IMR-90 (cell line): ENCODE results near the gene DOCK4. TPM values are rescaled to one million over a fixed set of nuclear protein-coding genes. Genes with fewer than 3 reads are reported as not detected.

ENCODE experiments used
- ATAC-seq: fragments of 200-7000 bp; cut with Tn5 transposase; 2 replicates; pipeline ENCODE4 v1.9.1; 2020; ENCODE audit warnings: low read depth, mild to moderate bottlenecking, moderate library complexity
- BruUV-seq: library from RNA; stranded (reverse); fragments of 400-500 nt; replicated peaks from 2 replicates; lab custom pipeline; 2021; lab: Mats Ljungman, UMichigan
- CTCF ChIA-PET: fragments of 300-600 bp; formaldehyde crosslinking; extraction: SDS; loops from one replicate; lab custom pipeline; 2021; ENCODE audit warnings: antibody characterized with exemption; lab: Yijun Ruan, JAX
- POLR2A ChIA-PET: fragments of 300-600 bp; sonication (Branson Sonifier 250); formaldehyde crosslinking; loops from one replicate; lab custom pipeline; 2022; ENCODE audit warnings: antibody characterized with exemption; ENCODE audit not compliant: unreplicated experiment; lab: Charles Lee
- DNase-seq: peaks from one replicate; pipeline ENCODE4 v3.0.0; 2013
- H2AFZ ChIP-seq: replicated peaks from 2 replicates; pipeline ENCODE3; 2013; ENCODE audit warnings: low read length, mild to moderate bottlenecking; ENCODE audit not compliant: poor library complexity
- H2AK5ac ChIP-seq: 2 replicates; pipeline ENCODE4 v1.6.1; 2013; ENCODE audit warnings: low read depth, low read length, inconsistent platforms
- H2AK9ac ChIP-seq: replicated peaks from 2 replicates; pipeline ENCODE3; 2013; ENCODE audit warnings: mild to moderate bottlenecking, low read depth, low read length, moderate library complexity; ENCODE audit not compliant: poor library complexity
- H2BK120ac ChIP-seq: 2 replicates; pipeline ENCODE4 v1.6.1; 2013; ENCODE audit warnings: low read depth, low read length, inconsistent platforms
- H2BK15ac ChIP-seq: 3 replicates; pipeline ENCODE4 v1.6.1; 2013; ENCODE audit warnings: low read depth, low read length, inconsistent platforms
- H2BK20ac ChIP-seq: 2 replicates; pipeline ENCODE4 v1.6.1; 2013; ENCODE audit warnings: low read depth, mild to moderate bottlenecking, inconsistent platforms, low read length, moderate library complexity
- H2BK5ac ChIP-seq: 2 replicates; pipeline ENCODE4 v1.6.1; 2013; ENCODE audit warnings: mild to moderate bottlenecking, low read depth, low read length, inconsistent platforms; ENCODE audit not compliant: poor library complexity, severe bottlenecking
- H3K14ac ChIP-seq: replicated peaks from 2 replicates; pipeline ENCODE4 v1.6.1; 2013; ENCODE audit warnings: low read depth, low read length, inconsistent platforms
- H3K18ac ChIP-seq: 2 replicates; pipeline ENCODE4 v1.6.1; 2013; ENCODE audit warnings: low read depth, low read length, control low read depth
- H3K23ac ChIP-seq: 2 replicates; pipeline ENCODE4 v1.6.1; 2013; ENCODE audit warnings: low read depth, low read length, inconsistent platforms
- H3K27ac ChIP-seq: 2 replicates; pipeline ENCODE4 v1.5.1; 2013; ENCODE audit warnings: mild to moderate bottlenecking, control low read depth, low read length; ENCODE audit not compliant: insufficient read depth
- H3K27me3 ChIP-seq: 2 replicates; pipeline ENCODE4 v1.6.1; 2013; ENCODE audit warnings: low read length; ENCODE audit not compliant: control insufficient read depth, insufficient read depth
- H3K36me3 ChIP-seq: 2 replicates; pipeline ENCODE4 v1.6.1; 2013; ENCODE audit warnings: low read length, mixed read lengths; ENCODE audit not compliant: control insufficient read depth, insufficient read depth
- H3K4ac ChIP-seq: 2 replicates; pipeline ENCODE4 v1.6.1; 2013; ENCODE audit warnings: low read depth, low read length, inconsistent platforms
- H3K4me1 ChIP-seq: 2 replicates; pipeline ENCODE4 v1.6.1; 2013; ENCODE audit warnings: low read length, mixed read lengths; ENCODE audit not compliant: control insufficient read depth, insufficient read depth
- H3K4me2 ChIP-seq: 2 replicates; pipeline ENCODE4 v1.6.1; 2013; ENCODE audit warnings: low read depth, mild to moderate bottlenecking, control low read depth, low read length, moderate library complexity
- H3K4me3 ChIP-seq: 2 replicates; pipeline ENCODE4 v1.5.1; 2013; ENCODE audit warnings: low read depth, mild to moderate bottlenecking, control low read depth, low read length, moderate library complexity; ENCODE audit not compliant: insufficient read depth
- H3K56ac ChIP-seq: 2 replicates; pipeline ENCODE4 v1.6.1; 2013; ENCODE audit warnings: low read length, inconsistent platforms; ENCODE audit not compliant: insufficient read depth; ENCODE audit errors: extremely low read depth
- H3K79me1 ChIP-seq, 2 experiments: 2 replicates each; pipeline ENCODE4 v1.6.1; 2013; ENCODE audit warnings: low read length in 2 of 2, inconsistent platforms in 1 of 2, low read depth in 1 of 2
- H3K9ac ChIP-seq: 2 replicates; pipeline ENCODE4 v1.6.1; 2013; ENCODE audit warnings: low read depth, low read length, control low read depth
- H3K9me1 ChIP-seq: 2 replicates; pipeline ENCODE4 v1.6.1; 2013; ENCODE audit warnings: low read length, inconsistent platforms; ENCODE audit not compliant: insufficient read depth
- H3K9me3 ChIP-seq: 2 replicates; pipeline ENCODE4 v1.6.1; 2013; ENCODE audit warnings: low read length; ENCODE audit not compliant: control insufficient read depth, insufficient read depth
- H4K20me1 ChIP-seq: 2 replicates; pipeline ENCODE4 v1.6.1; 2013; ENCODE audit warnings: low read length, inconsistent platforms; ENCODE audit not compliant: insufficient read depth
- H4K5ac ChIP-seq: 2 replicates; pipeline ENCODE4 v1.6.1; 2013; ENCODE audit warnings: mild to moderate bottlenecking, low read depth, low read length, control low read depth
- H4K8ac ChIP-seq, 2 experiments: 2 replicates each; pipeline ENCODE4 v1.6.1; 2013; ENCODE audit warnings: low read depth in 2 of 2, low read length in 2 of 2, control low read depth in 1 of 2, inconsistent platforms in 1 of 2
- H4K91ac ChIP-seq: 2 replicates; pipeline ENCODE4 v1.6.1; 2013; ENCODE audit warnings: low read depth, low read length, inconsistent platforms; ENCODE audit not compliant: insufficient read depth
- CTCF ChIP-seq: conservative IDR thresholded peaks from 2 replicates; pipeline ENCODE4 v1.5.1; 2012; ENCODE audit warnings: mild to moderate bottlenecking, low read depth, low read length, improper control_type of control experiment
- MAFK ChIP-seq: IDR thresholded peaks from 2 replicates; pipeline ENCODE4 v1.6.1; 2012; ENCODE audit warnings: low read depth, low read length, improper control_type of control experiment
- POLR2A ChIP-seq: IDR thresholded peaks from 2 replicates; pipeline ENCODE4 v1.6.1; 2012; ENCODE audit warnings: mild to moderate bottlenecking, low read depth, low read length
- WGBS, 2 experiments: methylation state at CpG; one replicate each; pipeline versions ENCODE4 v1.1.5 to v1.1.7; 2013; ENCODE audit warnings: missing lambda C conversion rate in 2 of 2; ENCODE audit not compliant: insufficient read length in 1 of 2; ENCODE audit errors: extremely low coverage in 2 of 2; 5-methylcytosine and 5-hydroxymethylcytosine counted together
- dilution Hi-C: fragments of 300-500 bp; cut with HindIII; formaldehyde crosslinking; loops from one replicate; pipeline ENCODE4 v1.14.3; 2018; ENCODE audit warnings: low sequenced_read_pairs; ENCODE audit not compliant: unreplicated experiment
- in situ Hi-C: fragments of 300-500 bp; cut with MboI; formaldehyde crosslinking; loops from 3 replicates; pipeline ENCODE4 v1.14.3; 2019; ENCODE audit warnings: low sequenced_read_pairs, inconsistent platforms, mixed read lengths
- intact Hi-C: fragments of 100-400 bp; cut with micrococcal nuclease; formaldehyde crosslinking; loops from 2 replicates; pipeline ENCODE4 v1.10.0; 2022
- polyA plus RNA-seq, 3 experiments: library from polyadenylated mRNA; depleted of rRNA; stranded (reverse); fragments of >200 nt; gene quantifications; 2 replicates each; pipeline ENCODE4 v1.2.3, GENCODE V29; 2012; ENCODE audit warnings: low replicate concordance in 1 of 3
- total RNA-seq: library from RNA; depleted of rRNA; stranded (reverse); fragments of >200 nt; gene quantifications from 2 replicates; pipeline ENCODE4 v1.2.3, GENCODE V29; 2012

DOCK4 gene
- total and polyA plus RNA-seq, 2 of the 4 experiments (the other 2 are of a cell fraction), result 4.4 to 12.2 TPM

- H3K9me1 ChIP-seq, result no peaks in the 10 kb centered on the region
- H3K4me3 ChIP-seq, result no peak overlapping the region
- no peak overlapping the region for H4K91ac ChIP-seq
- no peak overlapping the region for H2BK15ac ChIP-seq
- no peak overlapping the region for H2BK20ac ChIP-seq
- H3K18ac ChIP-seq, result no peak overlapping the region
- dilution Hi-C loops, result no loop called here
- 0 out of 2 replicates have a peak, but pooled peaks cover 3% of the 10 kb centered on the region for H3K9me3 ChIP-seq
- TF ChIP-seq MAFK (no peak), POLR2A (no peak), CTCF (no peak)
- ChIA-PET POLR2A (interaction anchor here (0.6 kb wide), 1 partner anchor 89 kb away, joined by 9 read pairs; no protein-coding TSS in a partner anchor), CTCF (interaction anchor here (1.0 kb wide), 1 partner anchor 17 kb away, joined by 6 read pairs; no protein-coding TSS in a partner anchor)
- H3K4ac ChIP-seq, result no peak overlapping the region
- H3K14ac ChIP-seq, result no peak overlapping the region
- H3K36me3 ChIP-seq, result no peaks in the 10 kb centered on the region
- no peak overlapping the region for H2BK5ac ChIP-seq
- H2BK120ac ChIP-seq, result no peak overlapping the region
- H3K4me1 ChIP-seq, result no peaks in the 10 kb centered on the region
- H2AK5ac ChIP-seq, result no peak overlapping the region
- intact Hi-C loops, result no loop called here
- BruUV-seq, result no TSS peak
- ATAC-seq (no peak), DNase-seq (no peak)
- 86% methylated on average over 1 of the region's 7 CpGs; no CpG with 5 or more reads in 1 of the 2 experiments for WGBS, 2 experiments
- H4K5ac ChIP-seq, result no peak overlapping the region
- no peaks in the 10 kb centered on the region for H4K20me1 ChIP-seq
- H3K4me2 ChIP-seq, result no peak overlapping the region
- H3K9ac ChIP-seq, result no peak overlapping the region
- no peaks in the 10 kb centered on the region for H3K27me3 ChIP-seq
- no peak overlapping the region for H4K8ac ChIP-seq
- H2AK9ac ChIP-seq, result no peak overlapping the region
- H3K27ac ChIP-seq, result no peak overlapping the region
- H3K56ac ChIP-seq, result no peak overlapping the region
- no peaks in the 10 kb centered on the region for H3K79me1 ChIP-seq
- H2AFZ ChIP-seq, result no peak overlapping the region
- no peak overlapping the region for H3K23ac ChIP-seq
- in situ Hi-C loops, result loop anchor here (5.0 kb wide), 1 partner anchor 85 kb away; no protein-coding TSS in a partner anchor
Observed at GRCh38 chr7:111852081-111852480, 354.1 kb downstream of the DOCK4 start.
